ENCODE results near the gene LRRC42. TPM values are rescaled to one million over a fixed set of nuclear protein-coding genes. Genes with fewer than 3 reads are reported as not detected.

Gene LRRC42
- total and polyA plus RNA-seq, 12 donors = 15.2 to 43.4 (median 31.6) TPM

GRCh38 chr1:53918343-53918742 is 27.8 kb upstream of the LRRC42 start:
- 89 to 94% (median 93%) methylated on average over 5 of the region's 5 CpGs for WGBS, 4 donors
- H3K36me3 ChIP-seq (replicated peaks in 1 of 2) = peaks cover 0 to 18% of the 10 kb centered on the region in 2 donors
- TF ChIP-seq POLR2A (IDR thresholded peaks at IDR 0.05) (no peak), CTCF (IDR thresholded peaks at IDR 0.05) (no peak)

GRCh38 chr1:53919675-53920066 is 26.5 kb upstream of the LRRC42 start:
- no peaks in the 10 kb centered on the region for H3K27me3 ChIP-seq
- no peak overlapping the region for H3K4me3 ChIP-seq
- intact Hi-C loops (cut with DNase I) = no loop called here
- peaks cover 0 to 6% of the 10 kb centered on the region in 2 donors for H3K4me1 ChIP-seq (replicated peaks in 1 of 2)
- 76 to 80% (median 78%) methylated on average over 3 of the region's 3 CpGs for WGBS, 4 donors
- no peak for DNase-seq
- TF ChIP-seq CTCF (IDR thresholded peaks at IDR 0.05) (no peak), POLR2A (IDR thresholded peaks at IDR 0.05) (no peak)
- H3K36me3 ChIP-seq (replicated peaks in 1 of 2) = peaks cover 0 to 23% of the 10 kb centered on the region in 2 donors
- no peaks in the 10 kb centered on the region for H3K9me3 ChIP-seq (replicated peaks in 1 of 3)
- H3K27ac ChIP-seq = no peak overlapping the region

More at GRCh38 chr1:53918343-53918742, 27.8 kb upstream of the LRRC42 start:
- H3K9me3 ChIP-seq (replicated peaks in 1 of 3) = no peaks in the 10 kb centered on the region
- DNase-seq = no peak
- H3K4me1 ChIP-seq (replicated peaks in 1 of 2) = peaks cover 0 to 6% of the 10 kb centered on the region in 2 donors
- no peak overlapping the region for H3K27ac ChIP-seq
- H3K27me3 ChIP-seq = no peaks in the 10 kb centered on the region
- intact Hi-C loops (cut with DNase I) = no loop called here
- no peak overlapping the region for H3K4me3 ChIP-seq

- intact Hi-C loops (cut with DNase I) = no loop called here
- no peak for TF ChIP-seq CTCF (IDR thresholded peaks at IDR 0.05)
- TF ChIP-seq POLR2A (IDR thresholded peaks at IDR 0.05) = no peak
- Histone ChIP-seq H3K4me1 (replicated peaks in 1 of 2) (no peaks in the 10 kb centered on the region), H3K27ac (no peak overlapping the region), H3K9me3 (replicated peaks in 1 of 3) (no peaks in the 10 kb centered on the region), H3K36me3 (replicated peaks in 1 of 2) (peaks cover 0 to 20% of the 10 kb centered on the region in 2 donors), H3K27me3 (no peaks in the 10 kb centered on the region), H3K4me3 (no peak overlapping the region)
- no peak for DNase-seq
- 93 to 99% (median 98%) methylated on average over 2 of the region's 2 CpGs for WGBS, 4 donors
Measured at GRCh38 chr1:53927376-53927881, 18.7 kb upstream of the LRRC42 start.

- TF ChIP-seq POLR2A (IDR thresholded peaks at IDR 0.05) (no peak), CTCF (IDR thresholded peaks at IDR 0.05) (no peak)
- intact Hi-C loops (cut with DNase I) = no loop called here
- H3K9me3 ChIP-seq (replicated peaks in 1 of 3) = peaks cover 0 to 2% (median 0%) of the 10 kb centered on the region in 3 donors
- peaks cover 0 to 7% of the 10 kb centered on the region in 2 donors for H3K36me3 ChIP-seq (replicated peaks in 1 of 2)
- WGBS, 4 donors = 81 to 92% (median 85%) methylated on average over 2 of the region's 2 CpGs
- H3K27me3 ChIP-seq = no peaks in the 10 kb centered on the region
- no peak overlapping the region for H3K27ac ChIP-seq
- DNase-seq = no peak
- H3K4me1 ChIP-seq (replicated peaks in 1 of 2) = no peaks in the 10 kb centered on the region
- H3K4me3 ChIP-seq = no peak overlapping the region
Measured at GRCh38 chr1:53929246-53929960, 16.7 kb upstream of the LRRC42 start.
